Astrocyte (in vitro differentiated cells and primary cell): ENCODE measurements around the gene ECE1.

Experiments used
- EZH2 ChIP-seq: IDR thresholded peaks from 2 replicates; pipeline ENCODE4 v1.6.1; 2012; ENCODE audit warnings: mild to moderate bottlenecking, low read length, inconsistent platforms; ENCODE audit not compliant: insufficient read depth
- TF ChIP-seq, protein P1 (sequence below): IDR thresholded peaks from 2 replicates; pipeline ENCODE4 v1.5.1; 2011; ENCODE audit warnings: low read depth, mild to moderate bottlenecking, inconsistent platforms, low read length, moderate library complexity; ENCODE audit not compliant: insufficient read depth

DNA sequence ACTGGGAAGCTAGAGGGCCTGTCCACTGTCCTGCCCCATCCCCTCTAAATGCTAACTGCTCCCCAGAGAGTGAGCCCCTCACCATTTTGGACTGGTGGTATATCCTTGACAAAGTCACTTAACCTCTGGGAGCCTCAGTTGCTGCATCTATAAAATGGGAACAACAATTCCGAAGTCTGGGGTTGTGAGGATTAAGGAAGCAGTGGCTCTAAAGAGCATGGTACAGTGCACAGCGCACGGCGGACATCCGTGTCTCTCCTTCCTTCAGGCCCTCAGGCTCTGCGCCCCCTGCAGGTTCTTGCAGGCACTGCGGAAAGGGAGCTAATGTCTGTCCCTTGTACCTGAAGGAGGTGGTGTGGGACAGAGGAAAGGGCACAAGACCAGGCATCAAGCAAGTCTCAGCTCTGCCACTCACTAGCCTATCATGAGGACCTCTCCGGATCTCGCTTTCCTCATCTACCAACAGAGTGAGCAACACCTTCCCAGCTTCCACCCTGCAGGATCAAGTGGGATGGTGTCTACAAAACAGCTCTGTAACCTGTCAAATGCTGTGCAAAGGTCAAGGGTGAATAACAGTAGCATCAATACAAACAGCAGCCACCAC lies 20.1 kb downstream of the ECE1 start:
- TF ChIP-seq, protein P1, sequence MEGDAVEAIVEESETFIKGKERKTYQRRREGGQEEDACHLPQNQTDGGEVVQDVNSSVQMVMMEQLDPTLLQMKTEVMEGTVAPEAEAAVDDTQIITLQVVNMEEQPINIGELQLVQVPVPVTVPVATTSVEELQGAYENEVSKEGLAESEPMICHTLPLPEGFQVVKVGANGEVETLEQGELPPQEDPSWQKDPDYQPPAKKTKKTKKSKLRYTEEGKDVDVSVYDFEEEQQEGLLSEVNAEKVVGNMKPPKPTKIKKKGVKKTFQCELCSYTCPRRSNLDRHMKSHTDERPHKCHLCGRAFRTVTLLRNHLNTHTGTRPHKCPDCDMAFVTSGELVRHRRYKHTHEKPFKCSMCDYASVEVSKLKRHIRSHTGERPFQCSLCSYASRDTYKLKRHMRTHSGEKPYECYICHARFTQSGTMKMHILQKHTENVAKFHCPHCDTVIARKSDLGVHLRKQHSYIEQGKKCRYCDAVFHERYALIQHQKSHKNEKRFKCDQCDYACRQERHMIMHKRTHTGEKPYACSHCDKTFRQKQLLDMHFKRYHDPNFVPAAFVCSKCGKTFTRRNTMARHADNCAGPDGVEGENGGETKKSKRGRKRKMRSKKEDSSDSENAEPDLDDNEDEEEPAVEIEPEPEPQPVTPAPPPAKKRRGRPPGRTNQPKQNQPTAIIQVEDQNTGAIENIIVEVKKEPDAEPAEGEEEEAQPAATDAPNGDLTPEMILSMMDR, result peak; percentile 86
- TF ChIP-seq EZH2, result no peak
